HG03108 (cell line): Measurements from ENCODE around the gene NDUFB5.

ENCODE experiments used
- ATAC-seq: cut with Tn5 transposase; IDR thresholded peaks from one replicate; pipeline ENCODE4 v1.9.1; 2021; ENCODE audit warnings: moderate library complexity; ENCODE audit not compliant: unreplicated experiment

Gene NDUFB5

GRCh38 chr3:179676081-179676480 is 71.5 kb downstream of the NDUFB5 start:
- no peak for ATAC-seq
